NCI-H146 (cell line): ENCODE measurements around the gene PCAT6.
"Not testable (repeated sequence)": the region's sequence is repeated elsewhere in the genome, so short reads cannot be mapped to it uniquely, and the experiment has no call there.

Experiments
- DNase-seq: peaks from one replicate; lab custom pipeline; 2025; lab: John Stamatoyannopoulos, UW

The PCAT6 gene

DNA sequence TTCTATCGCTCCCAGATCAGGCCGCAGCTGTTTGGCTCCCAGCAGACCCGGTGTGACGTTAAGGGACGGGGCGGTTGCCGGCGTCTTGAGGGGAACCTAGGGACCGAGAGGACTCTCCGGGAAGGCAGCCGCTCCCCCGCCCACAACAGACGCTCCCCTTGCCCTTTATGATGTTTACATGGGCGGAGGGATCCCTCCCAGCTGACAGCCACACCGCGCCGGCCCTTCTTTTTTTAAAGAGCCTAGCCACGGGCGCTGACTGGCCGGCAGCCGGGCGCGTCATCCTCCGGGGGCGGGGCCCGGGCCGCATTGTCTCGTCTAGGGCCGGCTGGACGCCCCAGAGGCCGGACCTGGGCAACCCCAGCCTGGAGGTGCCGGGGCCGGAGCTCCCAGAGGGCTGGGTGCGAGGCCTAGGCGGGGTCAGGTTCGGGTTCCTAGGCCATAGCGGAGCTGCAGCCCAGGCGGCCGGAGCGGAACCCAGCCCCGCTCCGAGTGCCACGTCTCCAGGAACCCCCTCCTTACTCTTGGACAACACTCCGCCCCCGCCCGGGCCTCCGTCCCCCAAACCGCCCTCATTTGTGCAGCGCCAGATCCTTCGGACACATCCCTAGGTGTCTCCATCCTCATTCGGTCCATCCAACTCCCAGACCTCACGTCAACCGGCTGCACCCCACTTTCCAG, at the start of gene PCAT6:
Gene PCAT6, plus strand, starts transcription at position 340 of the 681 bp plus-strand sequence.
- DNase-seq: peak; percentile 98

GRCh38 chr1:202762019-202762418, 48.7 kb upstream of the PCAT6 start:
- DNase-seq: no peak

- DNase-seq: no peak
These were observed 45.0 kb upstream of the PCAT6 start for GRCh38 chr1:202765721-202766120.

- DNase-seq: no peak
These were observed 40.6 kb upstream of the PCAT6 start for GRCh38 chr1:202770135-202770534.

- DNase-seq: no peak
These were observed 29.6 kb upstream of the PCAT6 start for GRCh38 chr1:202781180-202781579.

DNA sequence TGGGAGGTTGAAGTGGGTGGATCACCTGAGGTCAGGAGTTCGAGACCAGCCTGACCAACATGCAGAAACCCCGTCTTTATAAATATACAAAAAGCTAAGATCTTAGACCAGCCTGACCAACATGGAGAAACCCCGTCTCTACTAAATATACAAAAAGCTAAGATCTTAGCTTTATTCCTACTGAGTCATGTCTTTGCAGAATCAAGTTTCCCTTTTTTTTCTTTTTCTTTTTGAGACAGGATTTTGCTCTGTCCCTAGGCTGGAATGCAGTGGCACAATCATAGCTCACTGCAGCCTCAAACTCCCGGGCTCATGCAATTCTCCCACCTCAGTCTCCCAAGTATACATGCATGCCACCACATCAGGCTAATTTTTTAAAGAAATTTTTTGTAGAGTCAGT, 23.9 kb upstream of the PCAT6 start:
- no peak for DNase-seq

- DNase-seq: no peak
These were observed 22.0 kb upstream of the PCAT6 start for GRCh38 chr1:202788800-202789199.

GRCh38 chr1:202791077-202791747, 19.5 kb upstream of the PCAT6 start:
- no peak for DNase-seq

- no peak for DNase-seq
These were observed 16.6 kb upstream of the PCAT6 start for GRCh38 chr1:202794051-202794740.

DNA sequence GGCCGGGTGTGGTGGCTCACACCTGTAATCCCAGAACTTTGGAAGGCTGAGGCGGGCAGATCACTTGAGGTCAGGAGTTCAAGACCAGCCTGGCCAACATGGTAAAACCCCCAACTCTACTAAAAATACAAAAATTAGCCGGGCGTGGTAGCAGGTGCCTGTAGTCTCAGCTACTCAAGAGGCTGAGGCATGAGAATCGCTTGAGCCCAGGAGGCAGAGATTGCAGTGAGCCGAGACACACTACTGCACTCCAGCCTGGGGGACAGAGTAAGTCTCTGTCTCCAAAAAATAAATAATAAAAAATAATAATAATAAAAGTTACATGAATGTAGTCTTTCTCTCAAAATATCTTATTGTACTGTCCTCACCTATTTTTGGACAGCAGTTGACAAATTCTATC, 15.8 kb upstream of the PCAT6 start:
- DNase-seq: not testable (repeated sequence)

DNA sequence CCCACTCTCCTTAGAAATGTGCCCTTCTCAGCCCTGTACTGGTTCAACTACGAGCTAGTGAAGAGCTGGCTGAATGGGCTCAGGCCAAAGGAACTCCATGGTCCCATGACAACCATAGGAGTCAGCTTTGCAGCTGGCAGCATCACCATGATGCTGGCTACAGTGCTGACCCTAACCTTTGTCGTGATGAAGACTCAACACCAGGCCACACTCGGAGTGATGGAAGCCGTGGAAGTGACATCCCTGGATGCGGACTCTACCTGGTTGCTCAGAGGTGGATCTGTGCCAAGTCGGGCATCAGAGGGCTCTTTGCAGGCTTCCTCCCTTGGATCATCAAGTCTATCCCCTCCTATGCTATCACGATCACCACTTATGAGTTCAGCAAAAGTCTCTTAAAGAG, 14.1 kb upstream of the PCAT6 start:
- no peak for DNase-seq

DNA sequence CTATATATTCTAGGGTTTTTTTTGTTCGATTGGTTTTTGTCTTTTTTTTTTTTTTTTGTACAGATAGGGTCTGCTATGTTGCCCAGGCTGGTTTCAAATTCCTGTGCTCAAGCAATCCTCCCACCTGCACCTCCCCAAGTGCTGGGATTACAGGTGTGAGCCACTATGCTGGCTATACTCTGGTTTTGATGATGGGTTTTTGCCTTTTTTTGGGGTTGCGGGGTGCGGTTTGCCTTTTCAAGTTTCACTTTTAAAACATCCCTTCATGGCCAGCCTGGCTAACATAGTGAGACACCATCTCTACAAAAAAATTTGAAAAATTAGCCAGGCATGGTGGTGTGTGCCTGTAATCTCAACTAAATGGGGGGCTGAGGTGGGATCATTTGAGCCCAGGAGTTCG, 12.5 kb upstream of the PCAT6 start:
- no peak for DNase-seq

DNA sequence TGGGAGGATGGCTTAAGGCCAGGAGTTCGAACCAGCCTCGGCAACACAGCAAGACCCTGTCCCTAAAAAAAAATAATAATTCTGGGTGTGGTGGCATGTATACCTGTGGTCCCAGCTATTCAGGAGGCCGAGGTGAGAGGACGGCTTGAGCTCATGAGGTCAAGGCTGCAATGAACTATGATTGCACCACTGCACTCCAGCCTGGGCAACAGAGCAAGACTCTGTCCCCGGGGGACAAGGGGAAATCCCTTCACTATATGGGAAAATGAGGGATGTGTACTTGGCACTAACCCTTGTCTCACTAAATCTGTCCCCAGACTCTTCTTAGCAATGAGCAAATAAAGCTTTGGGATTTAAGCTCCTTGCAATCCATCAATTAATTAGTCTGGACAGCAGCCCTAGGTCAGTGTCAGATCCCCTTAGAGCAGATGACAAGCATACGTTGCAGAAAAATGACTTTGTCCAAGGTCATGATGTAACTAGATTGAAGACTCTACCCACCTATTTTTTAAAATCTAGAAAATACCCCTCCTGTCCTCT, 11.9 kb upstream of the PCAT6 start:
- DNase-seq: no peak

GRCh38 chr1:202800742-202801141, 10.0 kb upstream of the PCAT6 start:
- DNase-seq: no peak

DNA sequence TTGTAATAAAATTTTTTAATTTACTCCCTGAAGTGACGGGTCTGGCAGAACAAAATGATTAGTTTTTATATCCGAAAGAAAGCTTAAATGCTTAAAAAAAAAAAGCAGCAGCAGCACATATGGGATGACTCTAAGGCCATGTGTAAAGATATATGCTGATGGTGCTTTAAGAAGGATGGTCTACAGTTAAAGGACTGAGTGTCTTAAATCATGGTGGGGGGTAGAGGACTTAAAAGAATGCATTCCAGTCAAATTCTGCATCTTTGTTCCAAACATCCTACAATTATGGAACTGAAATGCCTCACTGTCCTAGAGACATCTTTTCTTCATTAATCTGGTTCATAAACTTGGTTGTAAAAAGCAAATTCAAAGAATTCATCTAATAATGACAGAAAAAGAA, 9.6 kb upstream of the PCAT6 start:
- no peak for DNase-seq

- DNase-seq: no peak
These were observed 8.7 kb upstream of the PCAT6 start for GRCh38 chr1:202802034-202802433.

GRCh38 chr1:202802998-202803932, 7.5 kb upstream of the PCAT6 start:
- no peak for DNase-seq

DNA sequence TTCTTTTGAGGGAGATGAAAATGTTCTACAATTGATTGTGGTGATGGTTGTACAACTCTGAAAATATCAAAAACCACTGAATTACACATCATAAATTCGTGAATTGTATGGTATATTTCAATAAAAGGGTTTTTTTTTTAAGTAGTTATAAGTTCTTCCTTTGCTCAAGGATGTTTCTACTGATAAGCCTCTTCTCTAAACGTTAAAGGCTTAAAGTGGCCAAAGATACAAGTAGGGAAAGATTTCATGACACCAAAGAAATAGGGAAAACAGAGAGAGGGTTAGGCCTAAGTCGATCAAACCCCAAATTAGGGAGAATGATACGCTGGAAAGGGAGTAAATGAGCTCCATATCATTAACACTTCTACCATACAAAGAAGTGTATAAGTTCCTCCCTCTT, 6.6 kb upstream of the PCAT6 start:
- no peak for DNase-seq

DNA sequence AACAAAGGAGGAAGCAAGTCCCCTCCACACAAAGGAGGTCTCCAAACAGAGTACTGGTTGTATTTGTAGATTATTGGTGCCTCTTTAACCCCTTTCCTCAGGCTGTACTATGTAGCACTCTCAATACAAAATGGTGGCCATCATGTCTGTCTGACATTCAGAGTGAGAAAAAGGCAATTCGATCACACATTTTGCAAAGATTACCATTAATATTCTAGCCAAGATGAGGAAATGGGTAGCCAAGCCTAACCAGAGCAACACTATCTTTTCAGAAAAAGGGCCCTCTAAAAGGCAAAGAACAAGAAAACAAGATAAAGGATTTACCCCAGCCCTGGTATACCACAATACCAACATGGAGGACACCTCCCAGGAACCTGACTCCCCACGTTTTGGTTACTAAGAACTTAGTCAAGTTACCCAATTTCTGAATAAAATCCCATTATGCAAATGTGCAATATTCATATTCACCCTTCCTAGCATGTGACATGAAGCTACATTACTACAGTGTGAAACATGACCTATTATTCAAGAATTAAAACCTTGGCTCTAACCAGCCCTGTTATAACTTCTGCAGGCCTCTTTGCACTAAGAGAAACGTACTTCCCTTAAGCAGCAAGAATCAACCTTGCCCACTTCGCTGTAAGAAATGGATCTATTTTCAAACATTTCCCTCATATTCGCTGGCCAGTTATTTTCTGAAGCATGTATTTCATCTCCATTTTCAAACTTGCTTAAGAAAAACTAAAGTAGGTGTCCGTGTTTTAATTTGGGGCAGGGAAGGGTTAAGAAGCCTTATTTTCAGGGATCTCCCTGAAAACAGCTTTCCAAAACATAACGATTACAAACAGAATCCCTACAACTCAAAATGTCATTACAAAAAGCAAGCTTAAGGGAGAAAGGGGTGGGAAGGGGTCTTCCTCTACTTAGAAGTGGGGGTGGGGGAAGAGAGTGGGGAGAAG, 4.6 kb upstream of the PCAT6 start:
- no peak for DNase-seq

DNA sequence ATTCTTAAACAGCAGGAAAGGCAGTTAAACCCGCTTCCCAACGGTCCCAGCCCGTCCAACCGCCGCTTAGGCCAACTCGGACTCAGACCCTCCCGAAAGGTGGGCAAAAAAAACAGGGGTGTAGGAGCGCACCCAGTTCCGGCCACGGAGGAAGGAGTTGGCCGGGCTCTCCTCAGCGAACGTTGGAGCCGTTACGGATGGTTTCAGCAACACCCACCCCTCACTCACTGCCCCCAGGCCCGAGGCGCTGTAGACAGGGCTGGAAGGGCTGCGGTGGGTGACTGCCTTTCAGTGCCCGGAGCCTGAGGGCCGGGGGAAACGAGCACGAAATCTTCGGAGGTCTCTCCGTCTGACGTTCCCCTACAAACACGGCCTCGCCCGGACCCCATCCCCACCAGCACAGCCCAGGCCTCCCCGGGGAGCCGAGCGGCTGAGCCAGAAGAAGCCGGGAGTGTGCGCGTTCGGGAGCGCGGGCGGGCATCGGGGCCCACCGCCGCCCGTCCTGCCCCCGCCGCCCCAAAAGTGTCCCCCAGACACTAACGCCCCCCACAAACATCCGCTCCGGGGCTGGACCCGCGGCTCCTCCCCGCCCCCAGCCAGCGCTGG, 3.8 kb upstream of the PCAT6 start:
- peak; percentile 47 for DNase-seq
